GM23338 (cell line): ENCODE results near the gene ABHD3.

ENCODE experiments used
- EZH2 ChIP-seq: fragments of 200-600 bp; sonication (generic); IDR thresholded peaks from one replicate; pipeline ENCODE4 v1.8.0; 2017; ENCODE audit warnings: antibody characterized with exemption, mild to moderate bottlenecking, low read depth; ENCODE audit not compliant: unreplicated experiment
- EZH2phosphoT487 ChIP-seq: fragments of 200-600 bp; sonication (generic); IDR thresholded peaks from one replicate; pipeline ENCODE4 v1.8.1; 2018; ENCODE audit warnings: antibody characterized with exemption; ENCODE audit not compliant: unreplicated experiment
- JUNB ChIP-seq: IDR thresholded peaks from one replicate; pipeline ENCODE4 v1.6.1; 2016; ENCODE audit warnings: antibody characterized with exemption; ENCODE audit not compliant: unreplicated experiment
- POLR2AphosphoS5 ChIP-seq: IDR thresholded peaks from 2 replicates; pipeline ENCODE4 v1.6.1; 2016; ENCODE audit warnings: antibody characterized with exemption, low read depth
- ZNF462 ChIP-seq: fragments of 250-450 bp; sonication (Bioruptor Pico); IDR thresholded peaks from 2 replicates; pipeline ENCODE4 v1.5.0; 2020; ENCODE audit warnings: mild to moderate bottlenecking, moderate library complexity
- TF ChIP-seq, protein P1 (sequence below), 2 experiments: fragments of 200-600 bp in 1 of 2; sonication (generic) in 1 of 2; conservative IDR thresholded peaks; 2 replicates each; pipeline versions ENCODE4 v1.5.1 to v1.6.1; 2016 to 2017; ENCODE audit warnings: antibody characterized with exemption in 2 of 2, low read depth in 2 of 2, mild to moderate bottlenecking in 2 of 2, moderate library complexity in 1 of 2
- TF ChIP-seq, protein P2 (sequence below): IDR thresholded peaks from one replicate; pipeline ENCODE4 v1.6.1; 2018; ENCODE audit warnings: antibody characterized with exemption; ENCODE audit not compliant: unreplicated experiment

DNA sequence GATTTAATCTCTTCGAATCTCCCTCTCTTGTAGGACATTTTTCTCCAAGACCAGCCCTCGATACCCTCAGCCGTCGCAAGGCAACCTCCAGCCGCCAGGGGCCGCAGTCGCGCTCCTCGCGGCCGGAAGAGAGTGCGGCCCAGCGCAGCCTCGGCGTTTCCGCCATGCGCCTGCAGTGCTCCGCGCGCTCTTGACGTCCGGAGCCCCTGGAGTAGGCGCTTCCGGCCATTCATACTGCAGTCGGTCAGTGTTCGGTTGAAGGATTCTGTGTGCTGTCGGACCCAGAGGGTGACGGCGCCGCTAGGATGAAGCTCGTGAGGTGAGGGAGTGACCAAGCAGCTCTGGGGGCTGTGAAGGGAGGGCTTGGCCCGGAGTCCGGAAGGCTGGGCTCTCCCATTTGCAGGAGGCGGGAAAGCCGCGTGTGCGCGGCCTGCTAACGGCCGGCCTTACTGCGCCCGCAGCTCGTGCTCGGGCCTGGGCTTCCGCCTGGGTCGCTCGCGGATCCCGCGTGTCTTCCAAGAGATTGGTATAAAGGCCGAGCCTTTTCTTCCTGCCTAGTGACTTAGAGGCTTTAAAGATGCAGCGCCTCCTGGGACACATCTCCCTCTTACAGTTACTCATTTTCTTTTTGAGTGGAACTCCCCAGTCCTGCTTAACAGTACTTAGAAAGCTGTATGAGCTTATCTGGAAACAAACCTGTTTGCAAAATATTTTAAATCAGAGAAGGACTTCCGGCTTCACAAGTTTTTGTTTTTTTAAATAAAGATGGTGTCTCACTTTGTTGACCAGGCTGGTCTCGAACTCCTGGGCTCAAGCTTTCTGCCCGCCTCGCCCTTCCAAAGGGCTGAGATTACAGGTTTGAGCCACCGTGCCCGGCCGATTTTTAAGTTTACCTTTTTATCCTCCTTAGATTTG lies 92.2 kb downstream of the ABHD3 start, which contains the start of gene SNRPD1:
- TF ChIP-seq, protein P1, sequence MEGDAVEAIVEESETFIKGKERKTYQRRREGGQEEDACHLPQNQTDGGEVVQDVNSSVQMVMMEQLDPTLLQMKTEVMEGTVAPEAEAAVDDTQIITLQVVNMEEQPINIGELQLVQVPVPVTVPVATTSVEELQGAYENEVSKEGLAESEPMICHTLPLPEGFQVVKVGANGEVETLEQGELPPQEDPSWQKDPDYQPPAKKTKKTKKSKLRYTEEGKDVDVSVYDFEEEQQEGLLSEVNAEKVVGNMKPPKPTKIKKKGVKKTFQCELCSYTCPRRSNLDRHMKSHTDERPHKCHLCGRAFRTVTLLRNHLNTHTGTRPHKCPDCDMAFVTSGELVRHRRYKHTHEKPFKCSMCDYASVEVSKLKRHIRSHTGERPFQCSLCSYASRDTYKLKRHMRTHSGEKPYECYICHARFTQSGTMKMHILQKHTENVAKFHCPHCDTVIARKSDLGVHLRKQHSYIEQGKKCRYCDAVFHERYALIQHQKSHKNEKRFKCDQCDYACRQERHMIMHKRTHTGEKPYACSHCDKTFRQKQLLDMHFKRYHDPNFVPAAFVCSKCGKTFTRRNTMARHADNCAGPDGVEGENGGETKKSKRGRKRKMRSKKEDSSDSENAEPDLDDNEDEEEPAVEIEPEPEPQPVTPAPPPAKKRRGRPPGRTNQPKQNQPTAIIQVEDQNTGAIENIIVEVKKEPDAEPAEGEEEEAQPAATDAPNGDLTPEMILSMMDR (conservative IDR thresholded peaks at IDR 0.05; ENCODE audit: low read depth in 2 of 2) = peak; percentile 89 to 90
- TF ChIP-seq EZH2phosphoT487 (no peak), EZH2 (no peak), POLR2AphosphoS5 (peak; percentile 96), ZNF462 (CRISPR knock-in tag) (no peak), JUNB (no peak)
- TF ChIP-seq, protein P2, sequence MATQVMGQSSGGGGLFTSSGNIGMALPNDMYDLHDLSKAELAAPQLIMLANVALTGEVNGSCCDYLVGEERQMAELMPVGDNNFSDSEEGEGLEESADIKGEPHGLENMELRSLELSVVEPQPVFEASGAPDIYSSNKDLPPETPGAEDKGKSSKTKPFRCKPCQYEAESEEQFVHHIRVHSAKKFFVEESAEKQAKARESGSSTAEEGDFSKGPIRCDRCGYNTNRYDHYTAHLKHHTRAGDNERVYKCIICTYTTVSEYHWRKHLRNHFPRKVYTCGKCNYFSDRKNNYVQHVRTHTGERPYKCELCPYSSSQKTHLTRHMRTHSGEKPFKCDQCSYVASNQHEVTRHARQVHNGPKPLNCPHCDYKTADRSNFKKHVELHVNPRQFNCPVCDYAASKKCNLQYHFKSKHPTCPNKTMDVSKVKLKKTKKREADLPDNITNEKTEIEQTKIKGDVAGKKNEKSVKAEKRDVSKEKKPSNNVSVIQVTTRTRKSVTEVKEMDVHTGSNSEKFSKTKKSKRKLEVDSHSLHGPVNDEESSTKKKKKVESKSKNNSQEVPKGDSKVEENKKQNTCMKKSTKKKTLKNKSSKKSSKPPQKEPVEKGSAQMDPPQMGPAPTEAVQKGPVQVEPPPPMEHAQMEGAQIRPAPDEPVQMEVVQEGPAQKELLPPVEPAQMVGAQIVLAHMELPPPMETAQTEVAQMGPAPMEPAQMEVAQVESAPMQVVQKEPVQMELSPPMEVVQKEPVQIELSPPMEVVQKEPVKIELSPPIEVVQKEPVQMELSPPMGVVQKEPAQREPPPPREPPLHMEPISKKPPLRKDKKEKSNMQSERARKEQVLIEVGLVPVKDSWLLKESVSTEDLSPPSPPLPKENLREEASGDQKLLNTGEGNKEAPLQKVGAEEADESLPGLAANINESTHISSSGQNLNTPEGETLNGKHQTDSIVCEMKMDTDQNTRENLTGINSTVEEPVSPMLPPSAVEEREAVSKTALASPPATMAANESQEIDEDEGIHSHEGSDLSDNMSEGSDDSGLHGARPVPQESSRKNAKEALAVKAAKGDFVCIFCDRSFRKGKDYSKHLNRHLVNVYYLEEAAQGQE = no peak
